Neural cell (in vitro differentiated cells): ENCODE data around the gene RPGRIP1L. TPM values are rescaled to one million over a fixed set of nuclear protein-coding genes. Genes with fewer than 3 reads are reported as not detected.

Experiments used
- H2AFZ ChIP-seq: fragments of 200-600, 300-800 bp; sonication (generic), shearing (Covaris generic); 2 replicates; pipeline ENCODE4 v1.6.0; 2014; ENCODE audit warnings: low read depth, mild to moderate bottlenecking, antibody characterized with exemption, low read length, moderate library complexity
- H3F3A ChIP-seq: fragments of 200-600 bp; shearing (Covaris generic); 2 replicates; pipeline ENCODE4 v1.6.1; 2016; ENCODE audit warnings: mild to moderate bottlenecking, moderate library complexity, mixed read lengths, antibody characterized with exemption, low read length; ENCODE audit not compliant: insufficient read depth, poor library complexity, severe bottlenecking
- H3K27ac ChIP-seq: fragments of 200-600, 300-800 bp; sonication (generic), shearing (Covaris generic); 2 replicates; pipeline ENCODE4 v1.5.1; 2014; ENCODE audit warnings: mild to moderate bottlenecking, low read length, moderate library complexity
- H3K27me3 ChIP-seq: fragments of 300-800, 200-600 bp; sonication (generic), shearing (Covaris generic); 2 replicates; pipeline ENCODE4 v1.6.0; 2014; ENCODE audit warnings: mild to moderate bottlenecking, low read depth, low read length, moderate library complexity; ENCODE audit not compliant: insufficient read depth
- H3K36me3 ChIP-seq: fragments of 300-800, 200-600 bp; sonication (generic), shearing (Covaris generic); 2 replicates; pipeline ENCODE4 v1.5.1; 2014; ENCODE audit warnings: mild to moderate bottlenecking, antibody characterized with exemption, low read length, moderate library complexity; ENCODE audit not compliant: insufficient read depth
- H3K4me2 ChIP-seq: fragments of 300-800, 200-600 bp; sonication (generic), shearing (Covaris generic); 2 replicates; pipeline ENCODE4 v1.6.0; 2014; ENCODE audit warnings: mild to moderate bottlenecking, low read length
- H3K4me3 ChIP-seq: fragments of 300-800, 200-600 bp; sonication (generic), shearing (Covaris generic); 2 replicates; pipeline ENCODE4 v1.5.1; 2014; ENCODE audit warnings: mild to moderate bottlenecking, low read length, moderate library complexity
- H3K79me2 ChIP-seq: fragments of 200-600 bp; shearing (Covaris generic); replicated peaks from 2 replicates; pipeline ENCODE4 v1.6.0; 2014; ENCODE audit warnings: mild to moderate bottlenecking, low read length, moderate library complexity; ENCODE audit not compliant: insufficient read depth
- H3K9ac ChIP-seq: fragments of 300-800, 200-600 bp; sonication (generic), shearing (Covaris generic); 2 replicates; pipeline ENCODE4 v1.6.1; 2016; ENCODE audit warnings: mild to moderate bottlenecking, low read length, mixed read lengths
- H3K9me2 ChIP-seq: fragments of 200-600 bp; shearing (Covaris generic); 2 replicates; pipeline ENCODE4 v1.6.1; 2016; ENCODE audit warnings: mild to moderate bottlenecking, low read length, mixed read lengths; ENCODE audit not compliant: insufficient read depth
- H3K9me3 ChIP-seq: fragments of 200-600, 300-800 bp; sonication (generic), shearing (Covaris generic); 2 replicates; pipeline ENCODE4 v1.6.1; 2016; ENCODE audit warnings: mild to moderate bottlenecking, mixed run types, low read length, moderate library complexity, mixed read lengths
- H4K20me1 ChIP-seq: fragments of 200-600 bp; shearing (Covaris generic); 2 replicates; pipeline ENCODE4 v1.6.1; 2016; ENCODE audit warnings: mild to moderate bottlenecking, mixed run types; ENCODE audit not compliant: insufficient read depth
- EP300 ChIP-seq: fragments of 450-650 bp; conservative IDR thresholded peaks from 2 replicates; pipeline ENCODE4 v1.6.1; 2014; ENCODE audit warnings: antibody characterized with exemption, mild to moderate bottlenecking, moderate library complexity; ENCODE audit not compliant: poor library complexity, severe bottlenecking
- EZH2 ChIP-seq: fragments of 200-600, 300-800 bp; shearing (Covaris generic), sonication (generic); IDR thresholded peaks from 2 replicates; pipeline ENCODE4 v1.6.1; 2014; ENCODE audit warnings: antibody characterized with exemption, low read length, borderline replicate concordance, mild to moderate bottlenecking; ENCODE audit not compliant: insufficient read depth, poor library complexity, severe bottlenecking
- MXI1 ChIP-seq: fragments of 450-650 bp; conservative IDR thresholded peaks from 2 replicates; pipeline ENCODE4 v1.6.1; 2014; ENCODE audit warnings: antibody characterized with exemption, mild to moderate bottlenecking; ENCODE audit not compliant: poor library complexity, severe bottlenecking
- POLR2AphosphoS5 ChIP-seq: IDR thresholded peaks from 2 replicates; pipeline ENCODE4 v1.6.1; 2012
- RAD21 ChIP-seq: fragments of 450-650 bp; conservative IDR thresholded peaks from 2 replicates; pipeline ENCODE4 v1.6.1; 2014; ENCODE audit warnings: antibody characterized with exemption, mild to moderate bottlenecking, moderate library complexity
- SMC3 ChIP-seq: fragments of 450-650 bp; conservative IDR thresholded peaks from 2 replicates; pipeline ENCODE4 v1.6.1; 2014; ENCODE audit warnings: antibody characterized with exemption, mild to moderate bottlenecking, moderate library complexity; ENCODE audit not compliant: poor library complexity
- TAF1 ChIP-seq: IDR thresholded peaks from 2 replicates; pipeline ENCODE4 v1.6.1; 2012; ENCODE audit warnings: low read depth
- polyA plus RNA-seq: library from polyadenylated mRNA; depleted of rRNA; stranded (reverse); fragments of >200 nt; gene quantifications from 2 replicates; pipeline ENCODE4 v1.2.3, GENCODE V29; 2014
- TF ChIP-seq, protein P1 (sequence below): IDR thresholded peaks from 2 replicates; pipeline ENCODE4 v1.6.1; 2012; ENCODE audit warnings: borderline replicate concordance
- TF ChIP-seq, protein P2 (sequence below): fragments of 450-650 bp; IDR thresholded peaks from 2 replicates; pipeline ENCODE4 v1.5.1; 2014; ENCODE audit warnings: antibody characterized with exemption, mild to moderate bottlenecking, moderate library complexity; ENCODE audit not compliant: poor library complexity, severe bottlenecking

RPGRIP1L gene
- polyA plus RNA-seq, 1 donor from 2014 or later, result 24.6 TPM

DNA sequence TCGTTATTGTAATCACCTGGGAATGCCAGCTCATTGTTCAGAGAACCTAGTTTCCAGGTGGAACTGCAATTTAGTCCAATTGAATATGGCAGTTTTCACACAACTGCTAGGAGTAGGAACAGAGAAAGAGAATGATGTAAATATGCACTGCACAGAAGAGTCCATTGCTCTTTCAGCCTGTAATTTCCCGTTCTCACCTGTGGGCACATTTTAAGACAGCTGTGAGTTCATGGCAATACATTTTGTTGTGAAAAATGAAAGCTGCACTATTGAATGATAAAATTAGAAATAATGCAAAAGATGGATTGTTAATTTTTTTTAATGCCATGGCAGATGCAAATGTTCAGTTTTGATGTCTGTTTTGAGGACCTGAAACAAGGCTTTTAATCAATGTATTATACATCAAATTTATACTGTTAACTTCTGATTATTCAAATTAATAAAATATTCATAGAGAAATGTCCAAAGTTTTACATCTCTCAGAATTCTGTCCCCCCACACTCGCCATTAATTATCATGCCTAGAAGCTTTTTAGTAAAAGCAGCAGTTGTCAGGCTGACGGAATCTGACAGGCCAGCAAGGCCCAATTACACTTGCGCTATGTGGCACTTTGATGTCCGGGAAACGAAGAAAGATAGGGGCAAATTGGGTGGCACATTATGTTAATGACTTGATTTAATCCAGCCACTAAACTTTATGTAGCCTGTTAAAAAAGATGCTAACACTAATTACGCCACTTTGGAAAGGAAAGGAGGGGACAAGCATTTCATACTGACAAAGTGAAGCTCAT lies 72.2 kb downstream of the RPGRIP1L start:
- Histone ChIP-seq H3K79me2 (no peaks in the 10 kb centered on the region), H2AFZ (no peak overlapping the region), H3K4me3 (no peak overlapping the region), H3K9me3 (no peaks in the 10 kb centered on the region), H3K9ac (no peak overlapping the region), H3K27me3 (no peaks in the 10 kb centered on the region), H3K36me3 (peaks cover 5% of the 10 kb centered on the region), H3F3A (no peaks in the 10 kb centered on the region), H3K4me2 (no peak overlapping the region), H3K9me2 (no peaks in the 10 kb centered on the region), H3K27ac (no peak overlapping the region), H4K20me1 (no peaks in the 10 kb centered on the region)
- TF ChIP-seq SMC3 (no peak), MXI1 (no peak), EP300 (peak; percentile 16), TAF1 (no peak), RAD21 (no peak), EZH2 (no peak), POLR2AphosphoS5 (no peak)
- TF ChIP-seq, protein P1, sequence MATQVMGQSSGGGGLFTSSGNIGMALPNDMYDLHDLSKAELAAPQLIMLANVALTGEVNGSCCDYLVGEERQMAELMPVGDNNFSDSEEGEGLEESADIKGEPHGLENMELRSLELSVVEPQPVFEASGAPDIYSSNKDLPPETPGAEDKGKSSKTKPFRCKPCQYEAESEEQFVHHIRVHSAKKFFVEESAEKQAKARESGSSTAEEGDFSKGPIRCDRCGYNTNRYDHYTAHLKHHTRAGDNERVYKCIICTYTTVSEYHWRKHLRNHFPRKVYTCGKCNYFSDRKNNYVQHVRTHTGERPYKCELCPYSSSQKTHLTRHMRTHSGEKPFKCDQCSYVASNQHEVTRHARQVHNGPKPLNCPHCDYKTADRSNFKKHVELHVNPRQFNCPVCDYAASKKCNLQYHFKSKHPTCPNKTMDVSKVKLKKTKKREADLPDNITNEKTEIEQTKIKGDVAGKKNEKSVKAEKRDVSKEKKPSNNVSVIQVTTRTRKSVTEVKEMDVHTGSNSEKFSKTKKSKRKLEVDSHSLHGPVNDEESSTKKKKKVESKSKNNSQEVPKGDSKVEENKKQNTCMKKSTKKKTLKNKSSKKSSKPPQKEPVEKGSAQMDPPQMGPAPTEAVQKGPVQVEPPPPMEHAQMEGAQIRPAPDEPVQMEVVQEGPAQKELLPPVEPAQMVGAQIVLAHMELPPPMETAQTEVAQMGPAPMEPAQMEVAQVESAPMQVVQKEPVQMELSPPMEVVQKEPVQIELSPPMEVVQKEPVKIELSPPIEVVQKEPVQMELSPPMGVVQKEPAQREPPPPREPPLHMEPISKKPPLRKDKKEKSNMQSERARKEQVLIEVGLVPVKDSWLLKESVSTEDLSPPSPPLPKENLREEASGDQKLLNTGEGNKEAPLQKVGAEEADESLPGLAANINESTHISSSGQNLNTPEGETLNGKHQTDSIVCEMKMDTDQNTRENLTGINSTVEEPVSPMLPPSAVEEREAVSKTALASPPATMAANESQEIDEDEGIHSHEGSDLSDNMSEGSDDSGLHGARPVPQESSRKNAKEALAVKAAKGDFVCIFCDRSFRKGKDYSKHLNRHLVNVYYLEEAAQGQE, result no peak
- TF ChIP-seq, protein P2, sequence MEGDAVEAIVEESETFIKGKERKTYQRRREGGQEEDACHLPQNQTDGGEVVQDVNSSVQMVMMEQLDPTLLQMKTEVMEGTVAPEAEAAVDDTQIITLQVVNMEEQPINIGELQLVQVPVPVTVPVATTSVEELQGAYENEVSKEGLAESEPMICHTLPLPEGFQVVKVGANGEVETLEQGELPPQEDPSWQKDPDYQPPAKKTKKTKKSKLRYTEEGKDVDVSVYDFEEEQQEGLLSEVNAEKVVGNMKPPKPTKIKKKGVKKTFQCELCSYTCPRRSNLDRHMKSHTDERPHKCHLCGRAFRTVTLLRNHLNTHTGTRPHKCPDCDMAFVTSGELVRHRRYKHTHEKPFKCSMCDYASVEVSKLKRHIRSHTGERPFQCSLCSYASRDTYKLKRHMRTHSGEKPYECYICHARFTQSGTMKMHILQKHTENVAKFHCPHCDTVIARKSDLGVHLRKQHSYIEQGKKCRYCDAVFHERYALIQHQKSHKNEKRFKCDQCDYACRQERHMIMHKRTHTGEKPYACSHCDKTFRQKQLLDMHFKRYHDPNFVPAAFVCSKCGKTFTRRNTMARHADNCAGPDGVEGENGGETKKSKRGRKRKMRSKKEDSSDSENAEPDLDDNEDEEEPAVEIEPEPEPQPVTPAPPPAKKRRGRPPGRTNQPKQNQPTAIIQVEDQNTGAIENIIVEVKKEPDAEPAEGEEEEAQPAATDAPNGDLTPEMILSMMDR, result peak; percentile 42

DNA sequence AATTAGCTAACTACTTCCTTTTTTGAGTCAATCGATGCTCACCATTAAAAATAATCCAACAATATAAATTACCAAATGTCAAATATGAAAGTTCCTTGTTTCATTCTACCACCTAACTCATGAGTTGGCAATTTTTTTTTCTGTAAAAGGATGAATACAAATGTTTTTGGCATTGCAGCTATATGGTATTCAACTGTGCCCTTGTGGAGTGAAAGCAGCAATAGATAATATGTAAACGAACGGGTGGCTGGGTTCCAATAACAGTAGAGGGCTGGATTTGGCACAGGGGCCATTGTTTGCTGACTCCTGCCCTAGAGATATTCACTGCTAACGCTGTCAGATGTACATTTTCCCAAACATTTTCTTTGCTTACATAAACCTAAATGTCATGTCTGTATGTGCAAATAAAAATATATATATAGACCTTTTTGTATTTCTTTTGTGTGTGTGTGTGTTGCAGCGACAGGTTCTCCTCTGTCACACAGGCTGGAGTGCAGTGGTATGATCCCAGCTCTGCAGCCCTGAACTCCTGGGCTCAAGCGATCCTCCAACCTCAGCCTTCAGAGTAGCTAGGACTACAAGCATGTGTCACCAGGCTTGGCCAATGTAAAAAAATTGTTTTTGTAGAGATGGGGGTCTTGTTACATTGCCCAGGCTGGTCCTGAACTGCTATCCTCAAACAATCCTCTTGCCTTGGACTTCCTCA lies 73.9 kb downstream of the RPGRIP1L start:
- Histone ChIP-seq H3K9me2 (no peaks in the 10 kb centered on the region), H3F3A (no peaks in the 10 kb centered on the region), H3K9ac (no peak overlapping the region), H3K27ac (no peak overlapping the region), H4K20me1 (no peaks in the 10 kb centered on the region), H3K4me3 (no peak overlapping the region), H2AFZ (no peak overlapping the region), H3K4me2 (no peak overlapping the region), H3K36me3 (peaks cover 3% of the 10 kb centered on the region), H3K9me3 (no peaks in the 10 kb centered on the region), H3K79me2 (no peaks in the 10 kb centered on the region), H3K27me3 (no peaks in the 10 kb centered on the region)
- TF ChIP-seq POLR2AphosphoS5 (no peak), EZH2 (no peak), TAF1 (no peak), MXI1 (no peak), SMC3 (no peak), RAD21 (no peak), EP300 (no peak)
- TF ChIP-seq, protein P1, result no peak
- TF ChIP-seq, protein P2, result no peak
